Measurements from ENCODE around the gene BCL2L2. TPM values are rescaled to one million over a fixed set of nuclear protein-coding genes. Genes with fewer than 3 reads are reported as not detected.

Gene BCL2L2
- total and polyA plus RNA-seq, 10 of the 15 experiments (the other 5 are each of a cell fraction or from before 2014, with no cell fraction given): 1.4 to 14.7 (median 7.1) TPM

- TF ChIP-seq E2F8 (IDR thresholded peaks at IDR 0.05; ENCODE audit: low read depth, partially characterized antibody): no peak
- TF ChIP-seq FOXK2 (IDR thresholded peaks at IDR 0.05): no peak
- no peak for TF ChIP-seq BMI1 (IDR thresholded peaks at IDR 0.05; ENCODE audit: borderline replicate concordance)
- TF ChIP-seq CTCF (IDR thresholded peaks at IDR 0.05 in 2 of 3, conservative IDR thresholded peaks at IDR 0.05 in 1 of 3; ENCODE audit: control insufficient read depth in 2 of 3, extremely low read depth in 1 of 3, insufficient read depth in 1 of 3, low read depth in 3 of 3, low read length in 3 of 3): no peak
- 0 out of 2 replicates have a peak, but pooled peaks have one; percentile 32 for TF ChIP-seq ATF7 (IDR thresholded peaks at IDR 0.05; ENCODE audit: low read depth)
- TF ChIP-seq ASH2L (IDR thresholded peaks at IDR 0.05; ENCODE audit: borderline replicate concordance, low read depth): no peak
- TF ChIP-seq ZNF274 (IDR thresholded peaks at IDR 0.05; ENCODE audit: insufficient read depth, insufficient read length): no peak
- no peak for TF ChIP-seq KDM1A (IDR thresholded peaks at IDR 0.05; ENCODE audit: borderline replicate concordance)
- TF ChIP-seq KAT2A (conservative IDR thresholded peaks at IDR 0.05; ENCODE audit: control insufficient read depth, low read depth, low read length): no peak
- no peak for TF ChIP-seq SUPT20H (IDR thresholded peaks at IDR 0.05; ENCODE audit: borderline replicate concordance, control insufficient read depth, low read depth, low read length)
- TF ChIP-seq ZZZ3 (IDR thresholded peaks at IDR 0.05; ENCODE audit: control insufficient read depth, insufficient read length, low read depth): no peak
- TF ChIP-seq SIN3A (IDR thresholded peaks at IDR 0.05; ENCODE audit: low read depth, low read length): 0 out of 2 replicates have a peak, but pooled peaks have one; percentile 78
- no peak for TF ChIP-seq SMAD1 (IDR thresholded peaks at IDR 0.05; ENCODE audit: low read depth, partially characterized antibody)
- no peak for TF ChIP-seq SREBF2 (IDR thresholded peaks at IDR 0.05; ENCODE audit: low read length)
- TF ChIP-seq ZNF217 (IDR thresholded peaks at IDR 0.05): no peak
- TF ChIP-seq RCOR1 (conservative IDR thresholded peaks at IDR 0.05; ENCODE audit: low read depth, low read length): no peak
- no peak; the same call in 1 of the 2 replicates for TF ChIP-seq SMAD5 (IDR thresholded peaks at IDR 0.05; ENCODE audit: low read depth)
- TF ChIP-seq GATAD2B (conservative IDR thresholded peaks at IDR 0.05; ENCODE audit: low read depth): peak; percentile 43; the same call in 1 of the 2 replicates
- no peak for TF ChIP-seq ZNF384 (IDR thresholded peaks at IDR 0.05; ENCODE audit: borderline replicate concordance, low read depth, low read length)
- TF ChIP-seq PML (IDR thresholded peaks at IDR 0.05; ENCODE audit: low read length): no peak
- no peak for TF ChIP-seq BCL11A (IDR thresholded peaks at IDR 0.05; ENCODE audit: low read depth, low read length)
- TF ChIP-seq SKIL (IDR thresholded peaks at IDR 0.05; ENCODE audit: low read depth, poor library complexity, severe bottlenecking): no peak
- TF ChIP-seq ELK1 (IDR thresholded peaks at IDR 0.05; ENCODE audit: low read depth, low read length): peak; percentile 39; the same call in 1 of the 2 replicates
- TF ChIP-seq NR2F1 (conservative IDR thresholded peaks at IDR 0.05): no peak
Observed at GRCh38 chr14:23306412-23307145, at the start of gene BCL2L2 (continued).

Data from GM12878 (cell line).